ENCODE data around the gene ITGBL1. TPM values are rescaled to one million over a fixed set of nuclear protein-coding genes. Genes with fewer than 3 reads are reported as not detected.
A peak's percentile ranks its signal among the peaks of the same experiment; 100 is the strongest.

The ITGBL1 gene
- total and polyA plus RNA-seq, 2 of the 4 experiments (the other 2 are of a cell fraction) = 22.2 to 24.2 TPM

GRCh38 chr13:101640788-101641400 lies 188.4 kb downstream of the ITGBL1 start:
- Histone ChIP-seq H2BK5ac (ENCODE audit: low read depth, low read length, poor library complexity, severe bottlenecking) (peak overlapping the region; percentile 93), H2BK20ac (ENCODE audit: low read depth, low read length) (peak overlapping the region; percentile 90), H3K36me3 (ENCODE audit: control insufficient read depth, insufficient read depth, low read length) (no peaks in the 10 kb centered on the region), H2AFZ (replicated peaks; ENCODE audit: low read length, poor library complexity) (no peak overlapping the region), H2AK9ac (replicated peaks; ENCODE audit: low read depth, low read length, poor library complexity) (no peak overlapping the region), H2BK120ac (ENCODE audit: low read depth, low read length) (peak overlapping the region; percentile 86), H4K5ac (ENCODE audit: low read depth, low read length) (no peak overlapping the region), H3K23ac (ENCODE audit: low read depth, low read length) (0 out of 2 replicates have a peak overlapping the region, but pooled peaks have one; percentile 14), H3K4me2 (ENCODE audit: low read depth, low read length) (peak overlapping the region; percentile 66; the same call in 1 of the 2 replicates), H4K20me1 (ENCODE audit: insufficient read depth, low read length) (no peaks in the 10 kb centered on the region), H3K9me3 (ENCODE audit: control insufficient read depth, insufficient read depth, low read length) (no peaks in the 10 kb centered on the region), H3K27me3 (ENCODE audit: control insufficient read depth, insufficient read depth, low read length) (no peaks in the 10 kb centered on the region), H4K8ac (ENCODE audit: low read depth in 2 of 2, low read length in 2 of 2) (peak overlapping the region in 1 of 2 experiments; percentile 69; a peak in 1 of 4 replicates), H3K14ac (replicated peaks; ENCODE audit: low read depth, low read length) (0 out of 2 replicates have a peak overlapping the region, but pooled peaks have one; percentile 54), H4K91ac (ENCODE audit: insufficient read depth, low read depth, low read length) (peak overlapping the region; percentile 62; the same call in 1 of the 2 replicates), H3K56ac (ENCODE audit: extremely low read depth, insufficient read depth, low read length) (no peak overlapping the region), H3K4me3 (ENCODE audit: insufficient read depth, low read depth, low read length) (no peak overlapping the region), H3K9ac (ENCODE audit: low read depth, low read length) (no peak overlapping the region), H3K4ac (ENCODE audit: low read depth, low read length) (peak overlapping the region; percentile 64), H3K4me1 (ENCODE audit: control insufficient read depth, insufficient read depth, low read length) (no peaks in the 10 kb centered on the region), H2BK15ac (ENCODE audit: low read depth, low read length) (peak overlapping the region; percentile 79; the same call in 1 of the 3 replicates), H3K9me1 (ENCODE audit: insufficient read depth, low read length) (peaks cover 5% of the 10 kb centered on the region), H3K27ac (ENCODE audit: insufficient read depth, low read length) (no peak overlapping the region), H2AK5ac (ENCODE audit: low read depth, low read length) (peak overlapping the region; percentile 76; the same call in 1 of the 2 replicates), H3K79me1 (ENCODE audit: low read depth in 1 of 2, low read length in 2 of 2) (no peaks in the 10 kb centered on the region), H3K18ac (ENCODE audit: low read depth, low read length) (no peak overlapping the region; the same call in 1 of the 2 replicates)
- ATAC-seq (ENCODE audit: low read depth) (peak; percentile 89), DNase-seq (peak; percentile 78)
- POLR2A ChIA-PET (ENCODE audit: unreplicated experiment) = no interaction called here
- no peak for TF ChIP-seq MAZ (IDR thresholded peaks at IDR 0.05; ENCODE audit: borderline replicate concordance, low read depth, low read length)
- TF ChIP-seq RAD21 (IDR thresholded peaks at IDR 0.05; ENCODE audit: low read length) = no peak
- 0 out of 2 replicates have a peak, but pooled peaks have one; percentile 3 for TF ChIP-seq MAFK (IDR thresholded peaks at IDR 0.05; ENCODE audit: low read depth, low read length)
- no CpG with 5 or more reads among the region's 2 CpGs for WGBS, 2 experiments (ENCODE audit: extremely low coverage in 2 of 2, insufficient read length in 1 of 2)
- BruUV-seq (replicated peaks) = no TSS peak
- intact Hi-C loops (cut with micrococcal nuclease) = no loop called here
- dilution Hi-C loops (cut with HindIII; ENCODE audit: low sequenced_read_pairs, unreplicated experiment) = no loop called here
- CTCF ChIA-PET = no interaction called here
- in situ Hi-C loops (cut with MboI; ENCODE audit: low sequenced_read_pairs) = no loop called here

All from IMR-90 (cell line).